GM21526 (cell line): Measurements from ENCODE around the gene CDCA4.
"Not testable (repeated sequence)": the region's sequence is repeated elsewhere in the genome, so short reads cannot be mapped to it uniquely, and the experiment has no call there.

Experiments used
- ATAC-seq: cut with Tn5 transposase; IDR thresholded peaks from one replicate; pipeline ENCODE4 v1.9.1; 2021; ENCODE audit warnings: moderate library complexity; ENCODE audit not compliant: unreplicated experiment, low FRiP score

Gene CDCA4

GRCh38 chr14:105039458-105040205, 18.7 kb upstream of the CDCA4 start:
- no peak for ATAC-seq

DNA sequence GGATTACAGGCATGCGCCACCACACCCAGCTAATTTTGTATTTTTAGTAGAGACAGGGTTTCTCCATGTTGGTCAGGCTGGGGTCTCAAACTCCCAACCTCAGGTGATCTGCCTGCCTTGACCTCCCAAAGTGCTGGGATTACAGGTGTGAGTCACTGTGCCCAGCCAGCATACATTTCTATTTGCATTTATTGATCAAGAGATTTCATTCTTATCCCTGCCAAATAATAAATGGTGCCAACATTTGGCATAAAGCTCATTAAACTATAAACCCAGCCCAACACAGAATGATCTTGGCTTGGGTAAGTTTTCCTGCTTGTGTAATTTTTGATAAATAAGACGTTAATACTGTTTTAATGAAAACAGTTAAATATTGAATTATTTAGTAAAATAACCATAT, 14.7 kb upstream of the CDCA4 start:
- ATAC-seq: not testable (repeated sequence)

DNA sequence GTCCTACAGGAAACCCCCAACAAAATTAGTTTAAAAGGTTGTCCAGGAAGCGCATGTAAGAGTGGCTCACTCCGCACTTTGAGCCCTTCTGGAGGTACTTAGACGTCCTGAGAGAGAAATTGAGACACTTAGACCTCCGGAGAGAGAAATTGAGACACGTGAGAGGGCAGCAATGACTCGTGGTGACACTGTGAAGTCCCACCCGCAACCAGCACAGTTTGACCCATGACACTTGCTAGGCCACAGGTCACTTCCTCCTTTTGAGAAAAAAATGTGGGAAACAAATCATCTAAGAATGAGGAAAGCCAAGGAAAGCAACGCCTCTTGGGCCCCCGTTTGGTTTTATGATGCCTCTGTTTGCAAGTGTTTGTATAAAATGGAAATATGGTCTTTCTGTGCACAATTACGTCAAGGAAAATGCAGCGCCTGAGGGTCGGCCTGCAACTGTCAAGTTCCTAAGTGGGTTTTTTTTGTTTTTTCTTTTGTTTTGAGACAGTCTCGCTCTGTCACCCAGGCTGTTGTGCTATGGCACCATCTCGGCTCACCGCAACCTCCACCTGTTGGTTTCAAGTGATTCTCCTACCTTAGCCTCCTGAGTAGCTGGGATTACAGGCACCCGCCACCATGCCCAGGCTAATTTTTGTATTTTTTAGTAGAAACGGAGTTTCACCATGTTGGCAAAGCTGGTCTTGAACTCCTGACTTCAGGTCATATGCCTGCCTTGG, 13.6 kb upstream of the CDCA4 start:
- ATAC-seq: no peak

- ATAC-seq: not testable (repeated sequence)
Observed at GRCh38 chr14:105033412-105033900, 12.6 kb upstream of the CDCA4 start.

GRCh38 chr14:105032451-105032901, 11.6 kb upstream of the CDCA4 start:
- not testable (repeated sequence) for ATAC-seq

GRCh38 chr14:105030836-105031396, 10.0 kb upstream of the CDCA4 start:
- no peak for ATAC-seq

GRCh38 chr14:105030194-105030593, 9.3 kb upstream of the CDCA4 start:
- ATAC-seq: no peak

DNA sequence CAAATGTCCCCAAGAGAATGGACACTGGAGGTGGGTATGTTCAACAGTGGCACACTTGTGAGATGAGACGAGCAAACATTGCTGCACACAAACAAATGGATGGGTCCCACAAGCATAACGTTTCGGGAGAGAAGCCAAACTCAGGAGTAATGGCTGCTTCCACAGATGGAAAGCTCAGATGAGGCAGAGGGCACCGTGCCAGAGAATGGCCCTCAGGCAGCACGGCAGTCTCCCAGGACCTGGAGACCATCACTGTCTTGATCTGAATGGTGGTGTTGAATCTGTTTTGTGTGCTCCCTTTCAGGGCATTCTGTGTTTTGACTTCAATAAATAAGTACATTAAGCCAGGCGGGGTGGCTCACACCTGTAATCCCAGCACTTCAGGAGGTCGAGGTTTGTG, 8.5 kb upstream of the CDCA4 start:
- no peak for ATAC-seq

GRCh38 chr14:105028251-105028927, 7.5 kb upstream of the CDCA4 start:
- no peak for ATAC-seq

DNA sequence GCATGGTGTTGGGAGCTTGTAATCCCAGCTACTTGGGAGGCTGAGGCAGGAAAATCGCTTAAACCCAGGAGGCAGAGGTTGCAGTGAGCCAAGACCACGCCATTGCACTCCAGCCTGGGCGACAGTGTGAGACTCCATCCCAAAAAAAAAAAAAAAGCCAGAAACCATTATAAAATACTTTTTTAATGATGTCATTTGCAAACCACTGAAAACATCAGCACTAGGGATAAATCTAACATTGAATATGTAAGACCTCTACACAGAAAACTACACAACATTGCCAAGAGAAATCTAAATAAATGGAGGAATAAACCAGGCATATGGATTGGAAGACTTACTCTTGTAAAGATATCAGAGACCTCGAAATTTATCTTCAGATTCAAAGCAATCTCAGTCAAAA, 6.8 kb upstream of the CDCA4 start:
- not testable (repeated sequence) for ATAC-seq

- ATAC-seq: no peak
Observed at GRCh38 chr14:105026802-105027563, 6.1 kb upstream of the CDCA4 start.

GRCh38 chr14:105026033-105026785, 5.3 kb upstream of the CDCA4 start:
- no peak for ATAC-seq

- no peak for ATAC-seq
Observed at GRCh38 chr14:105025429-105025828, 4.5 kb upstream of the CDCA4 start.

DNA sequence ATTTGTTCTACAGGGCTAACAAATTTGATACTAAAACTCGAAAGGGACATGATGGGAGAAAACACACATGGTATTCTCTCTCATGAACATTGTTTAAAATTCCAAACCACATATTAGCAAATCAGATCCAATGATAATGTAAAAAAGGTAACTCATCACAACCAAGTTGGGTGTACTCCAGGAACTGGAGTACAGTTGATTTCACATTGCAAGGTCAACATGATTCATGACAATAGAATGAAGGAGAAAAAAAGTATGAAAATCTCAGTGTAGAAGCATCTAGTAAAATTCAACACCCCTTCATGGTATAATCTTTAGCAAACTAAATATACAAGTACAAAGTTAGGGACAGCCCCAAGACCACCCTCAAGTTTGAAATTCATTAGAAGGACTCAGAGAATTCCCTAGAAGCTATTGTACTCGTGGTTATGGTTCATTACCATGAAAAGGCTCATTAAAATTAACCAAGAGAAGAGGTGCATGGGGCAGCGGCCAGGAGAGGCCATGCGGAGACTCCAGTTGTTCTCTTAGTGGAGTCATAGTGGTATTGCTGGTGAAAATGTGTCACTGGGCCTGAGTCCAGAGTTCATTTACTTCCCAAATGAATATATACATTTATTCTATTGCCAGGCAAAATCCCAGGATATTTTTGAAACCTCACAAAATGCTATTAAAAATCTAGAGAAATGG, 3.1 kb upstream of the CDCA4 start:
- ATAC-seq: no peak

GRCh38 chr14:105023144-105023543, 2.3 kb upstream of the CDCA4 start:
- no peak for ATAC-seq

- no peak for ATAC-seq
Observed at GRCh38 chr14:105022276-105022670, 1.4 kb upstream of the CDCA4 start.

- ATAC-seq: no peak
Observed at GRCh38 chr14:105021656-105022275, 883 bp upstream of the CDCA4 start.
